ENCODE results near the gene SASS6.

Gene SASS6

DNA sequence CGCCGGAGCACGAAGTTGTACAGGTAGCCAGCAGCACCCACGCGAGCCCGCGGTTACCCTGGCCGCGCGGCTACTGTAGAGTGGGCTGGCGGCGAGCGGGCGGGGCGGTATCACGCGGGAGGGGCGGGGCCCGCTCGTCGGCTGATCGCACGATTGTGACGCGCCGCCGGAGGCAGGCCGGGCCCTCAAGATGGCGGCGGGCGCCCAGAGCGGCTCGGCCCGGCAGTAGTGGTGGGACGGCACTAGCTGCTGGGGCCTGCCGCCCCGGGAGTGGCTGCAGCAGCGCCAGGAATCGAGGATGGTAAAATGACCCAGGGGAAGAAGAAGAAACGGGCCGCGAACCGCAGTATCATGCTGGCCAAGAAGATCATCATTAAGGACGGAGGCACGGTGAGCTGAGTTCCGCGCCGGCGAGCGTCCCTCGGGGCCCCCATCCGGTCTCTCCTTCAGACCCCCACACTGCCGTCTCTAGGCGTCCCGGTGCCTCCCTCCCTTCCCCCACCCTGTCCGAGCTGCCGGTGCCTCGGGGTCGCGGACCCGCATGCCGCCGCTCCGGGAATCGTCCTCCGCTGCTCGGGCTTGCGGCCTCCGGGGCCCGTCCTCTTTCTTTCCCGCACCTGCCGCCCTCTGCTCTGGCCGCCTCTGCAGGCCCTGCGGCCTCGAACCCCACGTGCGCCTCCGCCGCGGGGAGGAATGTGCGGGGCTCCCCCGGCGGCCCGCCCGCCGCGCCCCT, 94.6 kb downstream of the SASS6 start:
- peak overlapping the region; percentile 70 for H3K4me3 ChIP-seq (ENCODE audit: low read depth, low read length)
- TF ChIP-seq, protein P1, sequence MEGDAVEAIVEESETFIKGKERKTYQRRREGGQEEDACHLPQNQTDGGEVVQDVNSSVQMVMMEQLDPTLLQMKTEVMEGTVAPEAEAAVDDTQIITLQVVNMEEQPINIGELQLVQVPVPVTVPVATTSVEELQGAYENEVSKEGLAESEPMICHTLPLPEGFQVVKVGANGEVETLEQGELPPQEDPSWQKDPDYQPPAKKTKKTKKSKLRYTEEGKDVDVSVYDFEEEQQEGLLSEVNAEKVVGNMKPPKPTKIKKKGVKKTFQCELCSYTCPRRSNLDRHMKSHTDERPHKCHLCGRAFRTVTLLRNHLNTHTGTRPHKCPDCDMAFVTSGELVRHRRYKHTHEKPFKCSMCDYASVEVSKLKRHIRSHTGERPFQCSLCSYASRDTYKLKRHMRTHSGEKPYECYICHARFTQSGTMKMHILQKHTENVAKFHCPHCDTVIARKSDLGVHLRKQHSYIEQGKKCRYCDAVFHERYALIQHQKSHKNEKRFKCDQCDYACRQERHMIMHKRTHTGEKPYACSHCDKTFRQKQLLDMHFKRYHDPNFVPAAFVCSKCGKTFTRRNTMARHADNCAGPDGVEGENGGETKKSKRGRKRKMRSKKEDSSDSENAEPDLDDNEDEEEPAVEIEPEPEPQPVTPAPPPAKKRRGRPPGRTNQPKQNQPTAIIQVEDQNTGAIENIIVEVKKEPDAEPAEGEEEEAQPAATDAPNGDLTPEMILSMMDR (IDR thresholded peaks at IDR 0.05; ENCODE audit: borderline replicate concordance, insufficient read depth, low read depth, low read length) = no peak

DNA sequence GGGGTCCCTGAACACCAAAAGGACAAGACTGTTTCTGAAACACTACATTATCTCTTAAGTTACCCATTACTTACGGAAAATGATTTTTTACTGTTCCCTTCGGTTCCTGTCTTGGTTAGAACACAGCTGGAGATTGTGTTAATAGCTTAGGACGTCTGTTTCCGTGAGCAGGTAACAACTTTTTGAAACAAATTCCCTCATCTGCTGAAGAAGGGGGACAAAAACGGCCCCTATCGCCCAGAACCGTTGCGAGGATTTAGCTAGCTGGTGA, 95.1 kb downstream of the SASS6 start:
- H3K4me3 ChIP-seq (ENCODE audit: low read depth, low read length) = peak overlapping the region; percentile 70
- TF ChIP-seq, protein P1 (IDR thresholded peaks at IDR 0.05; ENCODE audit: borderline replicate concordance, insufficient read depth, low read depth, low read length) = no peak

DNA sequence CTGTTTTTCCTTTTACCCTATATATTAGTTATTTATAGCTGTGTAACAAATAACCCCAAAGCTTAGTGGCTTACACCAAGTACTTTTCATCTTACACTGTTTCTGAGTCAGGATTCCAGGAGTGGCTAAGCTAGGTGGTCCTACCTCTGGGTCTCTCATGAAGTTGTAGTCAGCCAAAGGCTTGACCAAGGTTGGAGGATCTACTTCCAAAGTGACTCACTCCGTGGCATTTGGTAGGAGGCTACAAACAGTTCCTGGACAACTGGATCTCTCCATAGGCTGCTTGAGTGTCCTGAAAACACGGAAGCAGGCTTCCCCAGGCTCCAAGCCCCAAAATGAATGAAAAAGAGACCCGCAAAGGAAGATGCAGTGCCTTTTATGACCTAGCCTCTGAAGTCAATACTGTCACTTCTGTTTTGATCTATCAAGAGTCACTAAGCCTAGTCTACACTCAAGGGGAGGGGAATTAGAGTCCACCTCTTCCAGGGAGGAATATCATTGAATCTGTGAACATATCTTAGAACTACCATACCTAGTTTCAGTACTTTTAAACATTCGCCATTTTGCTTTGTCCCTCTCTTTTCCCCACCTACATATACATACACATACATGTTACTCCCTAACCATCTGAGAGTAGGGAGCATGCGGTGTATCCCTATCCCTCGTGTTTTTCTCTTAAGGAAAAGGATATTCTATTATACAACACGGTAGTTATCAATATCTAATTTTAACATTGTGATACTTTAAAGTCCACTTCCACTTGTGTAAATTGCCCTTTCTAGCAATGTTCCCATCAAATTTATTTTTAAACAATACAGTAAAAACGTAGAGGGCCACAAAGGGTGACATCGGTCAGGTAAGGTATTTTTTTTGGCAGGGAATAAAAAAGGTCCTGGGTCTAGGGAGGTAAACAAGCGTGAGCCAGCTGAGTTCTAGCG, 95.7 kb downstream of the SASS6 start:
- H3K4me3 ChIP-seq (ENCODE audit: low read depth, low read length) = peak overlapping the region; percentile 70
- TF ChIP-seq, protein P1 (IDR thresholded peaks at IDR 0.05; ENCODE audit: borderline replicate concordance, insufficient read depth, low read depth, low read length) = no peak

DNA sequence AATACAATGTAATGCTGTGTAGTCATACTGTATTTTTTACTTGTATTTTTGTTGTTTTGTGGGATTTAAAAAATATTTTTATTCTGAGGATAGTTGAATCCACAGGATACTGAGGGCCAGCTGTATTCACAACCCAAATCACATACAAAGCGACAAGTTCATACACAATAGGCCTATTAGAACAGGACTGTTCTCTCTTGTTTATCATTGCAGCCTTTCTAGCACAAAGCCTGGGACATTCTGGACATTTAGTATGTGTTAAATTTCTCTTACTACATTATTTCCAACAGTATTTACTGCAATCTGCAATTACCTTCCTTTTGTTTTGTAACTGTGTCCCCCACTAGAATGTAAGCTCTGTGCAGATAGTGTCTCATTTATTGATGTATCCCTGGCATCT, 97.5 kb downstream of the SASS6 start:
- H3K4me3 ChIP-seq (ENCODE audit: low read depth, low read length) = no peak overlapping the region
- TF ChIP-seq, protein P1 (IDR thresholded peaks at IDR 0.05; ENCODE audit: borderline replicate concordance, insufficient read depth, low read depth, low read length) = no peak

DNA sequence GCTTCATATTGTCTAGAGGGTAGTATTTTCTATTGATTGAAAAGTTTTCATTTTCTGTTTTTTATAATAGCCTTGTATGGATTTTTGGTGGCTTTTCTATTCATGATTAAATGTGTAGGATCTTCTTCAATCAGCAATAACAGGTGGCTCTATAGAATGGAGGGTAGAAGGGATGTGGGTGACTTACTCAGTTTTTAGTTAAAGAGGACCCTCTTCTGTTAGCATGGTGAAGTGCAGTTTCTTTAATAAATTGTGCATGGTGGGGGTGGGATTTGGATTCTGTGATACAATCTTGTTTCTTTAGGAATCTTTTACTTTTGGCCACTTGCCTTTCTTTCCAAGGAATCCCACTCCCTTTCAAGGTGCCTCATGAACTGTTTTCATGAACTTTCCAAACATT, 98.3 kb downstream of the SASS6 start:
- TF ChIP-seq, protein P1 (IDR thresholded peaks at IDR 0.05; ENCODE audit: borderline replicate concordance, insufficient read depth, low read depth, low read length) = peak; percentile 30; the same call in 1 of the 2 replicates
- no peak overlapping the region for H3K4me3 ChIP-seq (ENCODE audit: low read depth, low read length)
